Lower lobe of right lung (tissue), 2 donors: ENCODE results near the gene MDGA2. TPM values are rescaled to one million over a fixed set of nuclear protein-coding genes. Genes with fewer than 3 reads are reported as not detected.
"Not testable (repeated sequence)": the region's sequence is repeated elsewhere in the genome, so short reads cannot be mapped to it uniquely, and the experiment has no call there.

Experiments used
- ATAC-seq, 2 donors: fragments of 200-7000 bp; cut with Tn5 transposase; one replicate each; pipeline ENCODE4 v1.9.1; 2020 to 2022; ENCODE audit warnings: mild to moderate bottlenecking in 2 of 2, moderate library complexity in 2 of 2
- DNase-seq: peaks from one replicate; pipeline ENCODE4 v3.0.0-alpha.2; 2020
- H3K27ac ChIP-seq: fragments of 200-600 bp; one replicate; pipeline ENCODE4 v1.8.0; 2022
- H3K27me3 ChIP-seq: fragments of 200-600 bp; one replicate; pipeline ENCODE4 v1.8.0; 2022; ENCODE audit warnings: low read depth
- H3K36me3 ChIP-seq: fragments of 200-600 bp; one replicate; pipeline ENCODE4 v1.8.0; 2022; ENCODE audit warnings: mild to moderate bottlenecking
- H3K4me1 ChIP-seq: fragments of 200-600 bp; one replicate; pipeline ENCODE4 v1.8.0; 2022
- H3K4me3 ChIP-seq: fragments of 200-600 bp; one replicate; pipeline ENCODE4 v1.8.0; 2022; ENCODE audit warnings: mild to moderate bottlenecking
- H3K9me3 ChIP-seq: fragments of 200-600 bp; one replicate; pipeline ENCODE4 v1.8.0; 2022
- intact Hi-C: fragments of 100-400 bp; cut with DNase I; formaldehyde crosslinking; loops from one replicate; pipeline ENCODE4 v1.11.0; 2022
- total RNA-seq: library from RNA; stranded (reverse); fragmentation: NEBNext Ultra II Directional; extraction: Animal tissue kit (Norgen Biotek cat#: 25700); gene quantifications from one replicate; pipeline ENCODE4 v1.2.1, GENCODE V29; 2021
- TF ChIP-seq, protein P1 (sequence below): fragments of 200-600 bp; IDR thresholded peaks from one replicate; pipeline ENCODE4 v1.8.0; 2022; ENCODE audit warnings: antibody characterized with exemption, mild to moderate bottlenecking
- donor health status: DM: no; HTN: yes; CAD: no; lungs with severe emphysema.

Gene MDGA2
- total RNA-seq, 1 donor from 2014 or later = 0.24 TPM

DNA sequence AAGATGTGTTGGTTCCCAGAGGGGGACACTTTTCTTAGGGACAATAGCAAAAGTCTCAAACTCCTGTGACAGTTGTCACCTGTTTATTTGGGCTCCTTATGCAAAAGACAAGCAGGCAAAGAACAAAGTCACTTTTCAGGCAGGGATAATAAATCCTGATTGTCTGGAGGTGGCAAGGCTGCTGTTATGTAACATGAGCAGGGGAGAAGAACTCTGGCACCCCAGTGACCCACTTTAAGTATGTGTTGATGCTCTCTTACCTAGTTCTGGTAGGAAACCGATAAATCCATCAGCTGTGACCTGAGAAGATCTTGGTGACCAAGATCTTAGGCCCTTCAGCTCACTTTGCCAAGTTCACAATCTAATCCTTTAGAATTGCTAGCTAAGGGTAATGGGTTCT lies 17.4 kb downstream of the MDGA2 start:
- no peaks in the 10 kb centered on the region for H3K4me1 ChIP-seq
- no peaks in the 10 kb centered on the region for H3K9me3 ChIP-seq
- H3K36me3 ChIP-seq = no peaks in the 10 kb centered on the region
- no peak for DNase-seq
- H3K4me3 ChIP-seq = no peak overlapping the region
- no peak for ATAC-seq
- TF ChIP-seq, protein P1, sequence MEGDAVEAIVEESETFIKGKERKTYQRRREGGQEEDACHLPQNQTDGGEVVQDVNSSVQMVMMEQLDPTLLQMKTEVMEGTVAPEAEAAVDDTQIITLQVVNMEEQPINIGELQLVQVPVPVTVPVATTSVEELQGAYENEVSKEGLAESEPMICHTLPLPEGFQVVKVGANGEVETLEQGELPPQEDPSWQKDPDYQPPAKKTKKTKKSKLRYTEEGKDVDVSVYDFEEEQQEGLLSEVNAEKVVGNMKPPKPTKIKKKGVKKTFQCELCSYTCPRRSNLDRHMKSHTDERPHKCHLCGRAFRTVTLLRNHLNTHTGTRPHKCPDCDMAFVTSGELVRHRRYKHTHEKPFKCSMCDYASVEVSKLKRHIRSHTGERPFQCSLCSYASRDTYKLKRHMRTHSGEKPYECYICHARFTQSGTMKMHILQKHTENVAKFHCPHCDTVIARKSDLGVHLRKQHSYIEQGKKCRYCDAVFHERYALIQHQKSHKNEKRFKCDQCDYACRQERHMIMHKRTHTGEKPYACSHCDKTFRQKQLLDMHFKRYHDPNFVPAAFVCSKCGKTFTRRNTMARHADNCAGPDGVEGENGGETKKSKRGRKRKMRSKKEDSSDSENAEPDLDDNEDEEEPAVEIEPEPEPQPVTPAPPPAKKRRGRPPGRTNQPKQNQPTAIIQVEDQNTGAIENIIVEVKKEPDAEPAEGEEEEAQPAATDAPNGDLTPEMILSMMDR = no peak
- H3K27me3 ChIP-seq = no peaks in the 10 kb centered on the region
- intact Hi-C loops = no loop called here
- no peak overlapping the region for H3K27ac ChIP-seq

GRCh38 chr14:47657143-47657542 lies 18.3 kb downstream of the MDGA2 start:
- Histone ChIP-seq H3K9me3 (no peaks in the 10 kb centered on the region), H3K4me1 (no peaks in the 10 kb centered on the region), H3K36me3 (no peaks in the 10 kb centered on the region), H3K27ac (no peak overlapping the region), H3K27me3 (no peaks in the 10 kb centered on the region), H3K4me3 (no peak overlapping the region)
- DNase-seq (no peak), ATAC-seq (no peak)
- TF ChIP-seq, protein P1 = no peak
- intact Hi-C loops = no loop called here

GRCh38 chr14:47651337-47651736 lies 24.1 kb downstream of the MDGA2 start:
- no peaks in the 10 kb centered on the region for H3K4me1 ChIP-seq
- H3K4me3 ChIP-seq = no peak overlapping the region
- H3K36me3 ChIP-seq = no peaks in the 10 kb centered on the region
- H3K9me3 ChIP-seq = no peaks in the 10 kb centered on the region
- no peaks in the 10 kb centered on the region for H3K27me3 ChIP-seq
- intact Hi-C loops = no loop called here
- DNase-seq (no peak), ATAC-seq (no peak)
- TF ChIP-seq, protein P1 = no peak
- no peak overlapping the region for H3K27ac ChIP-seq

GRCh38 chr14:47637753-47638152 lies 37.7 kb downstream of the MDGA2 start:
- intact Hi-C loops = no loop called here
- TF ChIP-seq, protein P1 = no peak

GRCh38 chr14:47626151-47627035 lies 49.0 kb downstream of the MDGA2 start:
- TF ChIP-seq, protein P1 = no peak
- Histone ChIP-seq H3K4me1 (no peaks in the 10 kb centered on the region), H3K36me3 (no peaks in the 10 kb centered on the region), H3K9me3 (no peaks in the 10 kb centered on the region), H3K4me3 (no peak overlapping the region), H3K27me3 (no peaks in the 10 kb centered on the region), H3K27ac (no peak overlapping the region)
- intact Hi-C loops = no loop called here
- ATAC-seq (no peak), DNase-seq (no peak)

More at GRCh38 chr14:47637753-47638152, 37.7 kb downstream of the MDGA2 start:
- ATAC-seq (no peak), DNase-seq (no peak)
- no peak overlapping the region for H3K27ac ChIP-seq
- no peaks in the 10 kb centered on the region for H3K27me3 ChIP-seq
- H3K4me1 ChIP-seq = no peaks in the 10 kb centered on the region
- H3K9me3 ChIP-seq = no peaks in the 10 kb centered on the region
- no peaks in the 10 kb centered on the region for H3K36me3 ChIP-seq
- no peak overlapping the region for H3K4me3 ChIP-seq

- ATAC-seq, H3K27ac ChIP-seq, H3K9me3 ChIP-seq, H3K27me3 ChIP-seq, H3K4me3 ChIP-seq, DNase-seq, H3K36me3 ChIP-seq, intact Hi-C loops, H3K4me1 ChIP-seq: not testable (repeated sequence)
Observed at GRCh38 chr14:47624126-47624525, 51.3 kb downstream of the MDGA2 start.
